Prostate gland (tissue), 2 donors: Measurements from ENCODE around the gene GPSM1. TPM values are rescaled to one million over a fixed set of nuclear protein-coding genes. Genes with fewer than 3 reads are reported as not detected.

Experiments
- DNase-seq: peaks from one replicate; pipeline ENCODE4 v3.0.0-alpha.2; 2019; ENCODE audit warnings: low spot score
- H3K27ac ChIP-seq, 2 donors: fragments of 200-600 bp; sonication (generic); 2 replicates each; pipeline ENCODE4 v1.5.1; 2017 to 2019
- H3K27me3 ChIP-seq: fragments of 200-600 bp; sonication (generic); replicated peaks from 2 replicates; pipeline ENCODE4 v1.5.1; 2019; ENCODE audit not compliant: insufficient read depth
- H3K36me3 ChIP-seq, 2 donors: fragments of 200-600 bp; sonication (generic); 1 replicate in 1 of 2; 2 replicates in 1 of 2; pipeline versions ENCODE4 v1.5.1 to v1.8.1; 2017 to 2019
- H3K4me1 ChIP-seq: fragments of 200-600 bp; sonication (generic); replicated peaks from 2 replicates; pipeline ENCODE4 v1.5.1; 2019
- H3K4me3 ChIP-seq, 2 donors: fragments of 200-600 bp; sonication (generic); 2 replicates each; pipeline ENCODE4 v1.5.1; 2017 to 2019
- H3K9me3 ChIP-seq: fragments of 200-600 bp; sonication (generic); 2 replicates; pipeline ENCODE4 v1.5.1; 2017
- CTCF ChIP-seq, 4 experiments: fragments of 200-600 bp in 2 of 4; fragments of 450-650 bp in 2 of 4; sonication (generic) in 2 of 4; IDR thresholded peaks; 1 replicate in 3 of 4; 2 replicates in 1 of 4; pipeline ENCODE4 v1.5.1; 2016 to 2019; ENCODE audit warnings: antibody characterized with exemption in 4 of 4, mild to moderate bottlenecking in 2 of 4, moderate library complexity in 2 of 4
- POLR2A ChIP-seq: fragments of 450-650 bp; IDR thresholded peaks from one replicate; pipeline ENCODE4 v1.6.1; 2016; ENCODE audit warnings: antibody characterized with exemption, mild to moderate bottlenecking
- POLR2AphosphoS5 ChIP-seq: sonication (generic); formaldehyde crosslinking; IDR thresholded peaks from one replicate; pipeline ENCODE4 v1.6.1; 2017; ENCODE audit warnings: antibody characterized with exemption
- WGBS: methylation state at CpG from one replicate; pipeline ENCODE4 v1.1.5; 2018; 5-methylcytosine and 5-hydroxymethylcytosine counted together
- intact Hi-C: fragments of 100-400 bp; cut with DNase I; formaldehyde crosslinking; loops from one replicate; pipeline ENCODE4 v1.14.2; 2022
- total RNA-seq, 2 donors: library from RNA; depleted of rRNA; stranded (reverse); fragments of >200 nt; gene quantifications; one replicate each; pipeline ENCODE4 v1.1.0, GENCODE V29; 2016

Gene GPSM1
- total RNA-seq, 2 donors from 2014 or later, result 11.3 to 89.2 TPM

- Histone ChIP-seq H3K27me3 (no peaks in the 10 kb centered on the region), H3K4me3 (no peak overlapping the region), H3K36me3 (peaks cover 0 to 5% of the 10 kb centered on the region in 2 donors), H3K9me3 (no peaks in the 10 kb centered on the region), H3K27ac (no peak overlapping the region), H3K4me1 (no peaks in the 10 kb centered on the region)
- TF ChIP-seq POLR2A (no peak), CTCF (IDR thresholded peaks at IDR 0.05) (peak; percentile 54 to 88 (median 79)), POLR2AphosphoS5 (peak; percentile 58)
- DNase-seq, result peak; percentile 51
- WGBS, result 75% methylated on average over 32 of the region's 32 CpGs
- intact Hi-C loops, result no loop called here
These were observed 12.0 kb downstream of the GPSM1 start for GRCh38 chr9:136339173-136339957.

- peaks cover 0 to 5% of the 10 kb centered on the region in 2 donors for H3K36me3 ChIP-seq
- DNase-seq, result no peak
- 93% methylated on average over 12 of the region's 12 CpGs for WGBS
- H3K4me3 ChIP-seq, result no peak overlapping the region
- no peak overlapping the region for H3K27ac ChIP-seq
- H3K9me3 ChIP-seq, result no peaks in the 10 kb centered on the region
- no peaks in the 10 kb centered on the region for H3K27me3 ChIP-seq
- no peak for TF ChIP-seq CTCF (IDR thresholded peaks at IDR 0.05)
- TF ChIP-seq POLR2AphosphoS5, result no peak
- no peak for TF ChIP-seq POLR2A
- intact Hi-C loops, result no loop called here
- no peaks in the 10 kb centered on the region for H3K4me1 ChIP-seq
These were observed 12.6 kb downstream of the GPSM1 start for GRCh38 chr9:136339958-136340310.

- H3K36me3 ChIP-seq, result peaks cover 0 to 5% of the 10 kb centered on the region in 2 donors
- H3K27me3 ChIP-seq, result no peaks in the 10 kb centered on the region
- TF ChIP-seq POLR2A (no peak), POLR2AphosphoS5 (no peak), CTCF (IDR thresholded peaks at IDR 0.05) (no peak)
- H3K4me1 ChIP-seq, result no peaks in the 10 kb centered on the region
- intact Hi-C loops, result no loop called here
- 91% methylated on average over 28 of the region's 28 CpGs for WGBS
- no peaks in the 10 kb centered on the region for H3K9me3 ChIP-seq
- H3K27ac ChIP-seq, result no peak overlapping the region
- no peak for DNase-seq
- H3K4me3 ChIP-seq, result no peak overlapping the region
These were observed 13.2 kb downstream of the GPSM1 start for GRCh38 chr9:136340356-136341041.

- no peaks in the 10 kb centered on the region for H3K9me3 ChIP-seq
- DNase-seq, result no peak
- no peaks in the 10 kb centered on the region for H3K27me3 ChIP-seq
- no peak overlapping the region for H3K27ac ChIP-seq
- intact Hi-C loops, result no loop called here
- H3K4me1 ChIP-seq, result no peaks in the 10 kb centered on the region
- peaks cover 0 to 5% of the 10 kb centered on the region in 2 donors for H3K36me3 ChIP-seq
- WGBS, result 84% methylated on average over 10 of the region's 18 CpGs
- no peak for TF ChIP-seq POLR2AphosphoS5
- no peak for TF ChIP-seq CTCF (IDR thresholded peaks at IDR 0.05)
- no peak for TF ChIP-seq POLR2A
- no peak overlapping the region for H3K4me3 ChIP-seq
These were observed 13.8 kb downstream of the GPSM1 start for GRCh38 chr9:136341042-136341655.
